AG04450 (cell line): ENCODE data around the gene RAB30. TPM values are rescaled to one million over a fixed set of nuclear protein-coding genes. Genes with fewer than 3 reads are reported as not detected.

ENCODE experiments used
- CTCF ChIA-PET: fragments of 300-600, 350-600 bp; formaldehyde crosslinking; extraction: SDS; loops from one replicate; lab custom pipeline; 2022; ENCODE audit warnings: antibody characterized with exemption, inconsistent platforms; lab: Charles Lee
- POLR2A ChIA-PET: fragments of 350-600 bp; formaldehyde crosslinking; extraction: SDS; loops from one replicate; lab custom pipeline; 2021; ENCODE audit warnings: antibody characterized with exemption, inconsistent platforms; lab: Yijun Ruan, JAX
- DNase-seq: peaks from one replicate; pipeline ENCODE4 v3.0.0-alpha.2; 2011; ENCODE audit warnings: low read depth, low spot score
- H3K27ac ChIP-seq: one replicate; pipeline ENCODE4 v1.5.1; 2012; ENCODE audit warnings: low read depth, low read length, control low read depth
- H3K27me3 ChIP-seq: one replicate; pipeline ENCODE4 v1.6.0; 2012; ENCODE audit warnings: low read length; ENCODE audit not compliant: control insufficient read depth, insufficient read depth
- H3K4me3 ChIP-seq: 2 replicates; pipeline ENCODE4 v1.5.1; 2011; ENCODE audit warnings: mild to moderate bottlenecking, low read depth, low read length, control low read depth
- H3K9me3 ChIP-seq: 2 replicates; pipeline ENCODE4 v1.5.1; 2012; ENCODE audit warnings: low read length; ENCODE audit not compliant: control insufficient read depth, insufficient read depth
- polyA plus RNA-seq: library from polyadenylated mRNA; depleted of rRNA; stranded (reverse); fragments of >200 nt; gene quantifications from 2 replicates; pipeline ENCODE4 v1.2.3, GENCODE V29; 2011
- TF ChIP-seq, protein P1 (sequence below): IDR thresholded peaks from 2 replicates; pipeline ENCODE4 v1.5.1; 2011; ENCODE audit warnings: low read depth, low read length, control low read depth, inconsistent platforms

Gene RAB30
- polyA plus RNA-seq, 1 experiment, result 11.8 TPM

DNA sequence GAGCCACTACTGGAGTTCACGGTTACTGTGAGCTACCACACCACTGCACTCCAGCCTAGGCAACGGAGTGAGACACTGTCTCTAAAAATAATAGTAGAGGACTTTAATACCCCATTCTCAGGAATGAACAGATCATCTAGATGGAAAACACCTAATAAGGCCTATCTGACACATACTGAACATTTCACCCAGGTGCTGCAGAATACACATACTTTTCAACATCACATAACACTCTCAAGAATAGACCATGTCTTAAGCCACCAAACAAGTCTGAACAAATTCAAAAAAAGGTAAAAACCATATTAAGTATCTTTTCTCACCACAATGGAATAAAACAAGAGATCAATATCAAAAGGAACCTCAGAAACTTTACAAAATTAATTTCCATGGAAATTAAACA lies 132.2 kb downstream of the RAB30 start:
- Histone ChIP-seq H3K9me3 (no peaks in the 10 kb centered on the region), H3K27ac (no peak overlapping the region), H3K27me3 (no peaks in the 10 kb centered on the region), H3K4me3 (no peak overlapping the region)
- TF ChIP-seq, protein P1, sequence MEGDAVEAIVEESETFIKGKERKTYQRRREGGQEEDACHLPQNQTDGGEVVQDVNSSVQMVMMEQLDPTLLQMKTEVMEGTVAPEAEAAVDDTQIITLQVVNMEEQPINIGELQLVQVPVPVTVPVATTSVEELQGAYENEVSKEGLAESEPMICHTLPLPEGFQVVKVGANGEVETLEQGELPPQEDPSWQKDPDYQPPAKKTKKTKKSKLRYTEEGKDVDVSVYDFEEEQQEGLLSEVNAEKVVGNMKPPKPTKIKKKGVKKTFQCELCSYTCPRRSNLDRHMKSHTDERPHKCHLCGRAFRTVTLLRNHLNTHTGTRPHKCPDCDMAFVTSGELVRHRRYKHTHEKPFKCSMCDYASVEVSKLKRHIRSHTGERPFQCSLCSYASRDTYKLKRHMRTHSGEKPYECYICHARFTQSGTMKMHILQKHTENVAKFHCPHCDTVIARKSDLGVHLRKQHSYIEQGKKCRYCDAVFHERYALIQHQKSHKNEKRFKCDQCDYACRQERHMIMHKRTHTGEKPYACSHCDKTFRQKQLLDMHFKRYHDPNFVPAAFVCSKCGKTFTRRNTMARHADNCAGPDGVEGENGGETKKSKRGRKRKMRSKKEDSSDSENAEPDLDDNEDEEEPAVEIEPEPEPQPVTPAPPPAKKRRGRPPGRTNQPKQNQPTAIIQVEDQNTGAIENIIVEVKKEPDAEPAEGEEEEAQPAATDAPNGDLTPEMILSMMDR, result no peak
- ChIA-PET POLR2A (no interaction called here), CTCF (no interaction called here)
- no peak for DNase-seq

DNA sequence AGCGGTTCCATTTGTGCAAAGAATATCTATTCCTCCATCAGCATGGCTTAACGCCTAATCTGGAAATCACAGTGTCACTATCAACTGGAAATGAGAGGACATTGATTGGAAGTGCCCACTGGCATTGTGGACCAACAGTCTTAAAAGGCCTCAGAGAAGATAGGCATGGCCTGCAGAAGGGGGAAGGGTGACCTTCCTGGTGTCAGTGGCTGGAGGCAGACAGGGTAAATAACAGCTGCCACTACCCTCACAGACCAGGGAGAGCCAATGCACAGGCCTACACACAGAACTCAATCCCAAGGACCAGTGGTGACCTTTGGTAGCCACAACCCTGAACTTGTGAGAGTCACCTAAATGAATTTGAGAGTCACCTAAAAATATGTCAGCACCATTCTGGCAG lies 134.1 kb downstream of the RAB30 start:
- Histone ChIP-seq H3K4me3 (no peak overlapping the region), H3K27me3 (no peaks in the 10 kb centered on the region), H3K27ac (no peak overlapping the region), H3K9me3 (no peaks in the 10 kb centered on the region)
- DNase-seq, result no peak
- POLR2A ChIA-PET, result no interaction called here
- CTCF ChIA-PET, result interaction anchor here (1.1 kb wide), 1 partner anchor 10 kb away, joined by 5 read pairs; no protein-coding TSS in a partner anchor
- TF ChIP-seq, protein P1, result no peak

DNA sequence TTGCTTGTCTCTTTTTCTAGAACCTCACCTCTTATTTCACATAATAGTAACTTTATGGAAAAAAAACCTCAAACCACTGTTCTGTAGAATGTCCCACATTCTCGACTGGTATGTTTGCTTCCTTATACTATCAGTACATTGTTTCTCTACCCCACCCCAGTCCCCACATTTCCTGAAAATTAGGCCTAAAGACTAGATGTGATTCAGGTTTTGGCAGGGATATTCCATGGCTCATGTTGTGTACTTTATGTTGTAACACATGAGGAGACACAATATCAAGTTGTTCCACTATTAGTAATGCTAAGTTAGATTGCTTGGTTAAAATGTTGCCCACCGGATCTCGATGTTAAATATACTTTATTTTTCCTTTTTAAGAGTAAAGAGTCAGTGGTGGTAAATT lies 135.4 kb downstream of the RAB30 start:
- H3K4me3 ChIP-seq, result no peak overlapping the region
- ChIA-PET CTCF (no interaction called here), POLR2A (no interaction called here)
- no peak overlapping the region for H3K27ac ChIP-seq
- no peaks in the 10 kb centered on the region for H3K9me3 ChIP-seq
- H3K27me3 ChIP-seq, result no peaks in the 10 kb centered on the region
- DNase-seq, result no peak
- TF ChIP-seq, protein P1, result no peak

DNA sequence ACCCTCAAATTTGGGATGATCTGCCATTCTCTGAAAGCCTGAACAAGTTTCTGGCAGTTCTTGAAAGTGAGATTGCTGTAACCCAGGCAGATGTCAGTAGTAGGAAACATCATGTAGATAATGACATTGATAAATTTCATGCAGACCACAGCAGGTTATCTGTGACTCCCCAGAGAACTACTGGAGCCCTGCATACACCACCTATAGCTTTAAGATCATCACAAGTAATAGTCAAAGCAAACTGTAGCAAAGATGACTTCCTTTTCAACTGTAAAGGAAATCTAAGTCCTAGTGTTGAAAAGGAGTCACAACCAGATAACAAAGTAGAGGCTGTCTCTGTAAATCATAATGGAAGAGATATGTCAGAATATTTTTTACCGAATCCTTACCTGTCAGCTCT lies 139.1 kb downstream of the RAB30 start:
- H3K27me3 ChIP-seq, result no peaks in the 10 kb centered on the region
- POLR2A ChIA-PET, result no interaction called here
- DNase-seq, result no peak
- no peak overlapping the region for H3K27ac ChIP-seq
- H3K4me3 ChIP-seq, result no peak overlapping the region
- H3K9me3 ChIP-seq, result no peaks in the 10 kb centered on the region
- TF ChIP-seq, protein P1, result no peak
- CTCF ChIA-PET, result interaction anchor here (0.5 to 1.6 kb wide), 4 partner anchors 8 to 78 kb away, joined by 3 to 6 read pairs (median 4); no protein-coding TSS in a partner anchor

DNA sequence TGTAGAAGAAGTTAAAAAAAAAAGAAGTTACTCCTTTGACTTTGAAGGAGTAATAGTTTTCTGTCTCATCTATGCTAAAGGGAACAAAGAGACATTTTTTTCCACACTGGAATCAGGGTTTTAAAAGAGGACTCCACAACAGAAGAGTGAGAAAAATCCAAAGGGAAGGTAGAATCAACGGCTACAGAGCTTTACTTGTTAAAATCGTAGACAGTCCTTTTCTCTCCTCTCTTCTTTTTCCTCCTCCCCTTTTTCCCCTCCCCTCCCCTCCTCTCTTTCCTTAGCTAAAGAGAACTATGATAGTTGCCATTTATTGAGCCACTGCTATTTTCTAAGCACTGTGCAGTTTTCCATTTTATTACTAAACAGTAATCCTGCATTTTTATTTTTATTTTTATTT lies 141.0 kb downstream of the RAB30 start:
- TF ChIP-seq, protein P1, result no peak
- ChIA-PET POLR2A (no interaction called here), CTCF (interaction anchor here (0.6 to 2.0 kb wide), 4 partner anchors 10 to 319 kb away, joined by 3 to 14 read pairs (median 4); no protein-coding TSS in a partner anchor)
- DNase-seq, result no peak
- H3K9me3 ChIP-seq, result no peaks in the 10 kb centered on the region
- no peak overlapping the region for H3K27ac ChIP-seq
- no peaks in the 10 kb centered on the region for H3K27me3 ChIP-seq
- no peak overlapping the region for H3K4me3 ChIP-seq
